HEK293T (cell line): ENCODE measurements around the gene DIPK1C.

Experiments used
- CTCF ChIA-PET: fragments of 350-600 bp; formaldehyde crosslinking; extraction: SDS; loops from one replicate; lab custom pipeline; 2021; ENCODE audit warnings: antibody characterized with exemption, inconsistent platforms; lab: Yijun Ruan, JAX
- POLR2A ChIA-PET: fragments of 350-600 bp; formaldehyde crosslinking; extraction: SDS; loops from one replicate; lab custom pipeline; 2020; ENCODE audit warnings: antibody characterized with exemption, inconsistent platforms; lab: Yijun Ruan, JAX
- DNase-seq: peaks from one replicate; pipeline ENCODE4 v3.0.0; 2012; ENCODE audit warnings: mixed read lengths; ENCODE audit errors: extremely low spot score
- ARNT ChIP-seq: fragments of 450-650 bp; IDR thresholded peaks from 2 replicates; pipeline ENCODE4 v1.6.1; 2017; ENCODE audit warnings: mild to moderate bottlenecking
- BHLHE40 ChIP-seq: fragments of 450-650 bp; IDR thresholded peaks from 2 replicates; pipeline ENCODE4 v1.6.1; 2016; ENCODE audit warnings: mild to moderate bottlenecking, moderate library complexity, borderline replicate concordance
- CTBP1 ChIP-seq: fragments of 450-650 bp; IDR thresholded peaks from 2 replicates; pipeline ENCODE4 v1.6.1; 2016; ENCODE audit warnings: borderline replicate concordance
- ELF4 ChIP-seq: fragments of 450-650 bp; IDR thresholded peaks from 2 replicates; pipeline ENCODE4 v1.6.1; 2017; ENCODE audit warnings: antibody characterized with exemption
- FOXA1 ChIP-seq: fragments of 450-650 bp; IDR thresholded peaks from 2 replicates; pipeline ENCODE4 v1.6.1; 2016; ENCODE audit warnings: mild to moderate bottlenecking
- FOXK2 ChIP-seq: fragments of 450-650 bp; IDR thresholded peaks from 2 replicates; pipeline ENCODE4 v1.6.1; 2016; ENCODE audit warnings: mild to moderate bottlenecking
- FOXM1 ChIP-seq: fragments of 450-650 bp; IDR thresholded peaks from 2 replicates; pipeline ENCODE4 v1.6.1; 2017; ENCODE audit warnings: mild to moderate bottlenecking, borderline replicate concordance
- HDGF ChIP-seq: fragments of 450-650 bp; IDR thresholded peaks from 2 replicates; pipeline ENCODE4 v1.6.1; 2017; ENCODE audit warnings: antibody characterized with exemption, borderline replicate concordance
- L3MBTL2 ChIP-seq: fragments of 450-650 bp; conservative IDR thresholded peaks from 2 replicates; pipeline ENCODE4 v1.6.1; 2016; ENCODE audit warnings: mild to moderate bottlenecking
- LEF1 ChIP-seq: fragments of 450-650 bp; IDR thresholded peaks from 2 replicates; pipeline ENCODE4 v1.6.1; 2017; ENCODE audit warnings: mild to moderate bottlenecking, borderline replicate concordance
- NFRKB ChIP-seq: fragments of 450-650 bp; IDR thresholded peaks from 2 replicates; pipeline ENCODE4 v1.6.1; 2016; ENCODE audit warnings: mild to moderate bottlenecking, moderate library complexity
- PKNOX1 ChIP-seq: fragments of 450-650 bp; IDR thresholded peaks from 2 replicates; pipeline ENCODE4 v1.6.1; 2016
- SP1 ChIP-seq: fragments of 450-650 bp; IDR thresholded peaks from 2 replicates; pipeline ENCODE4 v1.6.1; 2017
- SUZ12 ChIP-seq: fragments of 450-650 bp; IDR thresholded peaks from 2 replicates; pipeline ENCODE4 v1.6.1; 2016; ENCODE audit warnings: mild to moderate bottlenecking
- TARDBP ChIP-seq: fragments of 450-650 bp; IDR thresholded peaks from 2 replicates; pipeline ENCODE4 v1.6.1; 2016
- ZNF384 ChIP-seq: fragments of 450-650 bp; IDR thresholded peaks from 2 replicates; pipeline ENCODE4 v1.6.1; 2016

DIPK1C gene

DNA sequence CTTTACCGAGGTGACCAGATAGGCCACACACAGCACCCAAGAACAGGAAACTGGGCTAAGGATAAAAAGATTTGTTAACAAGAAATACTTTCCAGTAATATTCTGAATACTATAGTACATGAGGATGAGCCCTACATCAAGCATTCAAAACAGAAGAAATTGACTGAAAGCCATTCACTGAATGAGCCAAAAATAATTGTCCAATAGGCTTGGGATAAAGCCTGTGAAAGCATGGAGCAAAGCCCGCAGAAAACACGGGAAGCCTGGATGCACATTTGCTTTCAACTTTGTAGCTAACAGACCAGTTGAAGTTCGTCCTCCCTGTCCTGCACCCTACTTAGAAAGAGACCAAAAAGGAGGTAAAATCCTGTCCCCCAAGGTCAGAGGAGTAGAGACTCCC is 56.3 kb downstream of the DIPK1C start:
- no peak for DNase-seq
- ChIA-PET POLR2A (no interaction called here), CTCF (no interaction called here)
- TF ChIP-seq BHLHE40: no peak
- no peak for TF ChIP-seq CTBP1
- no peak for TF ChIP-seq L3MBTL2
- TF ChIP-seq SP1: no peak
- TF ChIP-seq TARDBP: no peak
- TF ChIP-seq NFRKB: no peak
- TF ChIP-seq FOXM1: no peak
- no peak for TF ChIP-seq ZNF384
- no peak for TF ChIP-seq PKNOX1
- no peak for TF ChIP-seq FOXK2
- no peak for TF ChIP-seq FOXA1
- TF ChIP-seq HDGF: no peak
- no peak for TF ChIP-seq ELF4
- no peak for TF ChIP-seq SUZ12
- no peak for TF ChIP-seq ARNT
- TF ChIP-seq LEF1: no peak

GRCh38 chr18:74399091-74399887 is 57.8 kb downstream of the DIPK1C start:
- no peak for TF ChIP-seq NFRKB
- CTCF ChIA-PET: no interaction called here
- no peak for DNase-seq

DNA sequence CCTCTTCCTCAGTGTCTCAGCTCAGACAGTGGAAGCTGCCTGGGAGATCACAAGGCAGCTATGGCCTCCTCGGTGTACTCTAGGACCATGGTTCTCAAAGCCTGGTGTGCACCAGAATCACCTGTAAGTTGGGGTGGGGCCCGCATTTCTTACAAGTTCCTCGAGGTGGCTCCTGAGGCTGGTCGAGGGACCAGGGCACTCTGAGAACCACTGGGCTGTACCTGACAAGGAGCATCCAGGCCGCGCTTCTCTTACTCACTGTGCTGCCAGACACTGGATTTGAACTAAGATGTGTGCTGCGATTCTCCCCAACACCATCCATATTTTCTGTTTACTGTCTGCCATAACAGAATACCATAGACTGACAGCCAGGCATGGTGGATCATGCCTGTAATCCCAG is 59.5 kb downstream of the DIPK1C start:
- no peak for TF ChIP-seq FOXK2
- no peak for TF ChIP-seq ZNF384
- ChIA-PET CTCF (no interaction called here), POLR2A (no interaction called here)
- no peak for DNase-seq

More at GRCh38 chr18:74399091-74399887, 57.8 kb downstream of the DIPK1C start:
- POLR2A ChIA-PET: no interaction called here

DNA sequence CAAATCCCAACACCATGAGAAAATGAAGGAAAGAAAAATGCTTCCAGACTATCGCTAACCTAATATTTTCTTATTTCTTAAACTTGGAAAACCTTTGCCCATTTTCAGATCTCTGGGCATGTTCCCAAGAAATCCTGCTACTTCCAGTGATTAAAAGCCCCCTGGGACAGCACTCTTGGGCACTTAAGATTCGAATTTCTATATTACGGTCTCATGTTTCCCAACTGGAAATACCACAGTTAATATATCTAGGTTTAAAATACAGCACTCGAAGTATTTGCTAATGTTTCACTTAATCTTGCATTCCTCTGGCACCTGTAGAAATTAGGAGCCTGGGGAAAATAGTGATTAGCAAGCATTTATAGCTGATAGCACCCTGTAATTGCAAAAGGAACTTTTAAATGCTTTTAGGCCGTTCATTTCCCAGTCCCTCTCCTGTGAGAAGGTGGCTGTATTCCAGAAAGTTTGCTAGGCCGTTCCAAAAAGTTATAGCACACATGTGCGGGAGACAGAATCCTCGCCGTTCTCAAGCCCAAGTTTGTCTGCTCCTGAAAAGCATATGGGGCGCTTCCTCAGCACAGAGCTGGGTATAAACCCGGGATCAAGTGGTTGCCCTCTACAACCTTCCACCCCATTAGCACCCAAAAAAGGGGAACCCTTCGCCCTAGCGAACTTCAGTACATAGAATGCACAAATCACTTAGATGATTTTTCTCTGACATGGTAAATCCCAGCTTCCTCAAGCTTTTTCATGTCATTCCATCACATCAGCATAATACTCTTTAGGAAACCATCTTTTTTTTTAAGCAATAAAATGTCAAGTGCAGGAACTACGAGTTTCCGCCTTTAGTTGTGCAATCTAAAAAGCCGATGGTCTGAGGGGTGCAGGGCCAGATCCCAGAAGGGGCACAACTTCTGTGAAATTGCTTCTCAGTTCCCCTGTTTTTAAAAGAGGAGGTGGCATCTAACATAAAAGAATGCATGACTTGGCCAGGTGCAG is 60.6 kb downstream of the DIPK1C start:
- ChIA-PET POLR2A (no interaction called here), CTCF (no interaction called here)
- TF ChIP-seq SUZ12: no peak
- TF ChIP-seq L3MBTL2: no peak
- no peak for TF ChIP-seq FOXM1
- no peak for TF ChIP-seq PKNOX1

DNA sequence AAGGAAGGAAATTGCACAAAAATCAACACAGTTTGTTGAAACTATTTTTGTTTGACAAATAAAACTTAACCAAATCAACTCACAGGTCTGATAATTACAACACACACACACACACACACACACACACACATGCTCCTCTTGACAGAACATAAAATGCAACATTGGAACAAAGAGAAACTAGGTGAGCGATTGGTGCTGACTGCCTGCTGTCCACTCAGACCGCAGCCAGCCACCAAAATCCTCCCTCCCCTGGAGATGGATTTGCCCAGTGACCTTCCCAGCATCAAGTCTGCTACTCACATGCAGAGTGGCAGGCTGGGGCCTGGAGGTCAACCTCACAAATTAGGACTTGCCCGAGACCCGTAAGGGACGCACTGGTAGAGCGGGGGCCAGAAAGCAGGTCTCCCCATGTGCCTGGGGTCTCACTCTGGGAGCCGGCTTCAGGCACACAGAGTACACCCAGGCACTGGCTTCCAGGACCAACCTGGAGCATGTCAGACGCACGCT is 61.4 kb downstream of the DIPK1C start:
- DNase-seq: no peak
- ChIA-PET POLR2A (no interaction called here), CTCF (no interaction called here)
- TF ChIP-seq HDGF (no peak), NFRKB (no peak), CTBP1 (no peak), FOXA1 (no peak), ARNT (no peak), LEF1 (no peak), ZNF384 (no peak), FOXK2 (no peak), L3MBTL2 (no peak), BHLHE40 (no peak), PKNOX1 (no peak), SP1 (no peak), ELF4 (no peak), SUZ12 (no peak), TARDBP (no peak), FOXM1 (no peak)

More for the DNA sequence above, 60.6 kb downstream of the DIPK1C start:
- DNase-seq: no peak

- no peak for DNase-seq
- CTCF ChIA-PET: no interaction called here
- TF ChIP-seq CTBP1 (no peak), ZNF384 (no peak), FOXK2 (no peak), ELF4 (no peak), FOXA1 (no peak), HDGF (no peak), LEF1 (no peak), FOXM1 (no peak), NFRKB (no peak), ARNT (no peak), BHLHE40 (no peak), TARDBP (no peak)
- POLR2A ChIA-PET: no interaction called here
Observed at GRCh38 chr18:74395006-74395405, 62.1 kb downstream of the DIPK1C start.
